22Rv1 (cell line): ENCODE results near the gene OR1S2.

Experiments
- ZFX ChIP-seq: fragments of 450-650 bp; IDR thresholded peaks from 2 replicates; pipeline ENCODE4 v1.6.1; 2017; ENCODE audit warnings: antibody characterized with exemption, borderline replicate concordance
- TF ChIP-seq, protein P1 (sequence below): fragments of 450-650 bp; IDR thresholded peaks from 2 replicates; pipeline ENCODE4 v1.5.1; 2017; ENCODE audit warnings: mild to moderate bottlenecking

DNA sequence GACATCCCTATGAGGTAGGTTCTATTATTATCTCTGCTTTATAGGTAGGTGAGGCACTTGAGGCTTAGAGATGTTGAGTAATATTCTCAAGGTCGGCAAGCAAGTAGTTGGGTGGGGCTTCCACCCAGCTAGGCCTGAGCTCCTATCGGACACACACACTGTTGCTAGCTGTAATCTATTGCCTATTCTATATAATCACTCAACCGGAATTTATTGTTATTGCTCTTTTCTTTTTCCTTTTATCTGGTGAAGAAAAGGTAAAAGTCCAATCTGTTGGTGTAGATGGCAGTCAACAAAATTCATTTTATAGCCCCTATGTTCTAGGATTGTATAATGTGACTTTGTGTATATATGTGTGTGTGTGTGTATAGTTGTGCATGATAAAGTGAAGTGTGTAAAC lies 11.7 kb downstream of the OR1S2 start:
- TF ChIP-seq, protein P1, sequence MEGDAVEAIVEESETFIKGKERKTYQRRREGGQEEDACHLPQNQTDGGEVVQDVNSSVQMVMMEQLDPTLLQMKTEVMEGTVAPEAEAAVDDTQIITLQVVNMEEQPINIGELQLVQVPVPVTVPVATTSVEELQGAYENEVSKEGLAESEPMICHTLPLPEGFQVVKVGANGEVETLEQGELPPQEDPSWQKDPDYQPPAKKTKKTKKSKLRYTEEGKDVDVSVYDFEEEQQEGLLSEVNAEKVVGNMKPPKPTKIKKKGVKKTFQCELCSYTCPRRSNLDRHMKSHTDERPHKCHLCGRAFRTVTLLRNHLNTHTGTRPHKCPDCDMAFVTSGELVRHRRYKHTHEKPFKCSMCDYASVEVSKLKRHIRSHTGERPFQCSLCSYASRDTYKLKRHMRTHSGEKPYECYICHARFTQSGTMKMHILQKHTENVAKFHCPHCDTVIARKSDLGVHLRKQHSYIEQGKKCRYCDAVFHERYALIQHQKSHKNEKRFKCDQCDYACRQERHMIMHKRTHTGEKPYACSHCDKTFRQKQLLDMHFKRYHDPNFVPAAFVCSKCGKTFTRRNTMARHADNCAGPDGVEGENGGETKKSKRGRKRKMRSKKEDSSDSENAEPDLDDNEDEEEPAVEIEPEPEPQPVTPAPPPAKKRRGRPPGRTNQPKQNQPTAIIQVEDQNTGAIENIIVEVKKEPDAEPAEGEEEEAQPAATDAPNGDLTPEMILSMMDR = no peak
- no peak for TF ChIP-seq ZFX
